Activated CD8-positive, alpha-beta memory T cell treated with anti-CD3 and anti-CD28 coated beads for 36 hours (primary cell): ENCODE measurements around the gene OR7G1. TPM values are rescaled to one million over a fixed set of nuclear protein-coding genes. Genes with fewer than 3 reads are reported as not detected.

Experiments used
- CTCF ChIA-PET: fragments of 350-600 bp; sonication (Branson Sonifier 250); formaldehyde crosslinking; loops from one replicate; lab custom pipeline; 2021; ENCODE audit warnings: antibody characterized with exemption; lab: Charles Lee
- POLR2A ChIA-PET: fragments of 350-600 bp; sonication (Branson Sonifier 250); formaldehyde crosslinking; loops from one replicate; lab custom pipeline; 2021; ENCODE audit warnings: antibody characterized with exemption; lab: Charles Lee
- total RNA-seq, 2 experiments: library from RNA; stranded (reverse); gene quantifications; one replicate each; pipeline ENCODE4 v1.2.3, GENCODE V29; 2021

OR7G1 gene
- total RNA-seq = not detected

- ChIA-PET POLR2A (no interaction called here), CTCF (no interaction called here)
Measured at GRCh38 chr19:9115307-9115813, at the start of gene OR7G1. Gene OR7G1, minus strand, starts transcription at chr19:9115763. Its CDS starts 0 bp downstream, at chr19:9115763.

GRCh38 chr19:9165261-9165660 is 49.7 kb upstream of the OR7G1 start:
- CTCF ChIA-PET = no interaction called here
- POLR2A ChIA-PET = no interaction called here

- ChIA-PET CTCF (no interaction called here), POLR2A (no interaction called here)
Measured at GRCh38 chr19:9161427-9161826, 45.9 kb upstream of the OR7G1 start.

- POLR2A ChIA-PET = no interaction called here
- CTCF ChIA-PET = no interaction called here
Measured at GRCh38 chr19:9159891-9160290, 44.3 kb upstream of the OR7G1 start.

- ChIA-PET POLR2A (no interaction called here), CTCF (no interaction called here)
Measured at GRCh38 chr19:9156304-9156703, 40.7 kb upstream of the OR7G1 start.

GRCh38 chr19:9155591-9155990 is 40.0 kb upstream of the OR7G1 start:
- CTCF ChIA-PET = no interaction called here
- POLR2A ChIA-PET = no interaction called here

- ChIA-PET POLR2A (no interaction called here), CTCF (no interaction called here)
Measured at GRCh38 chr19:9151367-9151766, 35.8 kb upstream of the OR7G1 start.

- ChIA-PET CTCF (no interaction called here), POLR2A (no interaction called here)
Measured at GRCh38 chr19:9150650-9151049, 35.1 kb upstream of the OR7G1 start.

- CTCF ChIA-PET = no interaction called here
- POLR2A ChIA-PET = no interaction called here
Measured at GRCh38 chr19:9149997-9150396, 34.4 kb upstream of the OR7G1 start.

GRCh38 chr19:9148697-9149096 is 33.1 kb upstream of the OR7G1 start:
- CTCF ChIA-PET = interaction anchor here (1.1 kb wide), 1 partner anchor 19 kb away, joined by 3 read pairs; no protein-coding TSS in a partner anchor

GRCh38 chr19:9146882-9147281 is 31.3 kb upstream of the OR7G1 start:
- ChIA-PET CTCF (no interaction called here), POLR2A (no interaction called here)

More at GRCh38 chr19:9148697-9149096, 33.1 kb upstream of the OR7G1 start:
- POLR2A ChIA-PET = no interaction called here

GRCh38 chr19:9144920-9145319 is 29.4 kb upstream of the OR7G1 start:
- ChIA-PET POLR2A (no interaction called here), CTCF (interaction anchor here (0.6 kb wide), 1 partner anchor 589 kb away, joined by 3 read pairs; no protein-coding TSS in a partner anchor)

GRCh38 chr19:9140159-9140874 is 24.8 kb upstream of the OR7G1 start, which contains the start of gene ZNF317:
Gene ZNF317, plus strand, starts transcription at chr19:9140397. Its CDS starts 15,620 bp downstream, at chr19:9156017.
- ChIA-PET POLR2A (interaction anchor here (1.0 kb wide), 1 partner anchor 170 kb away, joined by 4 read pairs; no protein-coding TSS in a partner anchor), CTCF (interaction anchor here (0.5 kb wide), 1 partner anchor 28 kb away, joined by 3 read pairs; no protein-coding TSS in a partner anchor)

- POLR2A ChIA-PET = no interaction called here
- CTCF ChIA-PET = no interaction called here
Measured at GRCh38 chr19:9139609-9140158, 24.1 kb upstream of the OR7G1 start.

- ChIA-PET POLR2A (interaction anchor here (0.6 kb wide), 1 partner anchor 1098 kb away, joined by 5 read pairs; no protein-coding TSS in a partner anchor), CTCF (no interaction called here)
Measured at GRCh38 chr19:9132422-9132821, 16.9 kb upstream of the OR7G1 start.

- POLR2A ChIA-PET = no interaction called here
- CTCF ChIA-PET = interaction anchor here (0.6 kb wide), 1 partner anchor 359 kb away, joined by 3 read pairs; no protein-coding TSS in a partner anchor
Measured at GRCh38 chr19:9130965-9131364, 15.4 kb upstream of the OR7G1 start.

GRCh38 chr19:9128171-9128570 is 12.6 kb upstream of the OR7G1 start:
- POLR2A ChIA-PET = no interaction called here
- CTCF ChIA-PET = no interaction called here

GRCh38 chr19:9126900-9127405 is 11.4 kb upstream of the OR7G1 start, which contains the start of gene OR7G3:
Gene OR7G3, minus strand, starts transcription at chr19:9126950. Its CDS starts 0 bp downstream, at chr19:9126950.
- POLR2A ChIA-PET = interaction anchor here (0.7 kb wide), 1 partner anchor 57 kb away, joined by 18 read pairs; no protein-coding TSS in a partner anchor
- CTCF ChIA-PET = no interaction called here

- CTCF ChIA-PET = no interaction called here
- POLR2A ChIA-PET = no interaction called here
Measured at GRCh38 chr19:9116547-9116946, 984 bp upstream of the OR7G1 start.

GRCh38 chr19:9109959-9110358 is 5.6 kb downstream of the OR7G1 start:
- ChIA-PET CTCF (no interaction called here), POLR2A (no interaction called here)
